BLaER1 treated with 17β-estradiol and CSF1 and Interleukin-3, amounts not matched to agents 10 nM and 100 nM (cell line): ENCODE results near the gene HDLBP.

Source experiments
- H3K27ac ChIP-seq, 11 experiments: shearing (Covaris generic); formaldehyde crosslinking; 2 replicates each; pipeline ENCODE4 v1.8.1; 2022
- H3K27me3 ChIP-seq, 11 experiments: shearing (Covaris generic); formaldehyde crosslinking; 2 replicates each; pipeline ENCODE4 v1.8.1; 2022
- H3K36me3 ChIP-seq, 11 experiments: shearing (Covaris generic); formaldehyde crosslinking; 2 replicates each; pipeline ENCODE4 v1.8.1; 2022
- H3K4me1 ChIP-seq, 10 experiments: shearing (Covaris generic); formaldehyde crosslinking; 2 replicates each; pipeline ENCODE4 v1.8.1; 2022
- H3K4me2 ChIP-seq, 11 experiments: shearing (Covaris generic); formaldehyde crosslinking; 2 replicates each; pipeline ENCODE4 v1.8.1; 2022
- H3K4me3 ChIP-seq, 10 experiments: shearing (Covaris generic); formaldehyde crosslinking; 2 replicates each; pipeline ENCODE4 v1.8.1; 2022
- H3K9ac ChIP-seq, 11 experiments: shearing (Covaris generic); formaldehyde crosslinking; 2 replicates each; pipeline ENCODE4 v1.8.1; 2022
- H3K9me3 ChIP-seq, 11 experiments: shearing (Covaris generic); formaldehyde crosslinking; replicated peaks in 1 of 11; 2 replicates each; pipeline ENCODE4 v1.8.1; 2022
- H4K20me1 ChIP-seq, 11 experiments: shearing (Covaris generic); formaldehyde crosslinking; 2 replicates each; pipeline ENCODE4 v1.8.1; 2022
- Cebpa-rat ChIP-seq, 11 experiments: shearing (Covaris generic); IDR thresholded peaks; 2 replicates each; pipeline ENCODE4 v1.8.1; 2022

Gene HDLBP

DNA sequence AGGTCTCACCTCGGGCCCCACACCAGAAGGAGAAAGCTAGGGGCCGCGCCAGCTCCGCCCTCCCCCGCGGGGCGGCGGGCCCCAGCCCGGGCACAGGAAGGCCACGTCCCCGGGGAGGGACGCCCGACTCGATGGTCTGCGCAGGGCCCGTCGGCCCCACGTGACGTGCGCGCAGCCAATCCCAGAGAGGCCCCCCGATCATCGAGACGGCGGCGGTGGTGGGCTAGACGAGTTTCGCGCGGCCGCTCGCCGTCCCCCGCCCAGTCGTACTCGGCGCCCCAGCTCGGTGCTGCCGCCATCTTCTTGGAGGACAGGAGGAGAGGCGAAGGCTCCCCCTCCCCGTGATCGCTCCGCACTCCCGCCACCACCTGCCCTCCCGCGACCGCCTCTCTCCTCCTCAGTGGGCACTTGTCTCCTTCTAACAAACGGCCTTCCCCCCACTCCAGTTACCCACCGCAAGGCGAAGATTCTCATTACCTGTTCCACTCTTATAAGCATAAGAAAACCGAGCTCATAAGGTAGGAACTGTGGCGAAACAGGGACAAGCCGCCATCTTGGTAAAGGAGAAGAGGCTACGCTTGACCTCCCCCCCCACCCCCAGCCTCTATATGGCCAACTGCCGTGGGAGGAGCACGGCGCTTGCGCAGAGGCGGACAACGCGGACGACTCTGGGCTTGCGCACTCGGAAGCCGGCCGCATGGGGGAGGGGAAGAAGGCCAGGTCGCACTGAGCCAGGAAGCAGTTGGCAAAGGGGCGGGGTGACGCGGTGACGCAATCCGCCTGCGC is at the start of gene HDLBP:
Gene HDLBP, minus strand, starts transcription at position 580 of the 786 bp plus-strand sequence. CDS start 48,803 bp downstream, outside the sequence.
- Histone ChIP-seq H4K20me1 (peaks cover 45 to 74% (median 60%) of the 10 kb centered on the region in 11 experiments), H3K4me3 (peak within 1 kb of the TSS; percentile 76 to 94 (median 80)), H3K36me3 (peaks cover 7 to 29% (median 17%) of the 10 kb centered on the region in 11 experiments; a peak in 20 of 22 replicates), H3K9ac (peak within 1 kb of the TSS; percentile 95 to 99 (median 97)), H3K4me1 (peaks cover 68 to 80% (median 78%) of the 10 kb centered on the region in 10 experiments), H3K27me3 (no peaks in the 10 kb centered on the region), H3K4me2 (peak within 1 kb of the TSS; percentile 82 to 98 (median 96)), H3K27ac (peak within 1 kb of the TSS; percentile 95 to 100 (median 99)), H3K9me3 (no peaks in the 10 kb centered on the region)
- peak in 4 of 11 experiments; percentile 22 to 72 (median 41); a peak in 6 of 22 replicates for TF ChIP-seq Cebpa-rat (IDR thresholded peaks at IDR 0.05)

GRCh38 chr2:241364781-241365180 is 49.3 kb upstream of the HDLBP start:
- Histone ChIP-seq H3K9me3 (no peaks in the 10 kb centered on the region), H3K4me2 (no peak overlapping the region), H3K36me3 (peaks cover 0 to 20% (median 9%) of the 10 kb centered on the region in 11 experiments; a peak in 8 of 22 replicates), H3K9ac (no peak overlapping the region), H3K27ac (no peak overlapping the region), H3K27me3 (no peaks in the 10 kb centered on the region), H3K4me1 (peaks cover 0 to 18% (median 9%) of the 10 kb centered on the region in 10 experiments; a peak in 10 of 20 replicates), H3K4me3 (no peak overlapping the region), H4K20me1 (peaks cover 41 to 96% (median 73%) of the 10 kb centered on the region in 11 experiments; a peak in 21 of 22 replicates)
- TF ChIP-seq Cebpa-rat (IDR thresholded peaks at IDR 0.05): no peak

GRCh38 chr2:241363426-241363825 is 48.0 kb upstream of the HDLBP start:
- H3K27ac ChIP-seq: no peak overlapping the region

GRCh38 chr2:241359481-241360045 is 44.1 kb upstream of the HDLBP start:
- no peak for TF ChIP-seq Cebpa-rat (IDR thresholded peaks at IDR 0.05)
- Histone ChIP-seq H3K9ac (no peak overlapping the region), H3K4me2 (peak overlapping the region in 6 of 11 experiments; percentile 90 to 98 (median 96); a peak in 8 of 22 replicates), H3K9me3 (no peaks in the 10 kb centered on the region), H3K27me3 (no peaks in the 10 kb centered on the region), H3K4me1 (peaks cover 26 to 41% (median 35%) of the 10 kb centered on the region in 10 experiments), H3K36me3 (peaks cover 7 to 23% (median 16%) of the 10 kb centered on the region in 11 experiments), H3K4me3 (no peak overlapping the region), H3K27ac (no peak overlapping the region), H4K20me1 (peaks cover 57 to 90% (median 84%) of the 10 kb centered on the region in 11 experiments; a peak in 21 of 22 replicates)

More at GRCh38 chr2:241363426-241363825, 48.0 kb upstream of the HDLBP start:
- Histone ChIP-seq H4K20me1 (peaks cover 51 to 96% (median 81%) of the 10 kb centered on the region in 11 experiments; a peak in 21 of 22 replicates), H3K36me3 (peaks cover 0 to 20% (median 9%) of the 10 kb centered on the region in 11 experiments; a peak in 8 of 22 replicates), H3K27me3 (no peaks in the 10 kb centered on the region), H3K4me1 (peaks cover 4 to 31% (median 17%) of the 10 kb centered on the region in 10 experiments; a peak in 18 of 20 replicates), H3K9me3 (no peaks in the 10 kb centered on the region), H3K9ac (no peak overlapping the region), H3K4me2 (no peak overlapping the region), H3K4me3 (no peak overlapping the region)
- no peak for TF ChIP-seq Cebpa-rat (IDR thresholded peaks at IDR 0.05)

DNA sequence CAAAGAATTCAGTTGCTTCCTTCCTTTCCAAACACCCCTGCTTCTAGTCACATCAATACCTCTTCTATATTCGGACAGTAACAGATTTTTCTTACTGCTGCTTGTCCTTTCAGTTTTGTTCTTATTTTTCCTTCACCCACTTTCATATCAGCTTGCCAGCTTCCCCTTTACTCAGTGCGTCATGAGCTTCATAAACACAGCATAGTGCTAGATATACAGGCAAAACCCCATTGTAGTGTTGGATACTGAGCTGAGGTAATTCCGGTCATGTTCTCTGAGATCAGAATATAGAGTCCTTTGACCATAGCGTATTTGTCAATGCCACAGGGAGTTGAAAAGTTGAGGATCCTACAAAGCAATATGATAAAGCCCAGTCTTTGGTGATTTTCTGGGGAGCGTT is 43.0 kb upstream of the HDLBP start:
- Histone ChIP-seq H4K20me1 (peaks cover 50 to 89% (median 81%) of the 10 kb centered on the region in 11 experiments; a peak in 21 of 22 replicates), H3K9me3 (no peaks in the 10 kb centered on the region), H3K9ac (peak overlapping the region in 4 of 11 experiments; percentile 9 to 93 (median 32); a peak in 4 of 22 replicates), H3K36me3 (peaks cover 15 to 26% (median 20%) of the 10 kb centered on the region in 11 experiments), H3K27me3 (no peaks in the 10 kb centered on the region), H3K4me1 (peaks cover 26 to 43% (median 35%) of the 10 kb centered on the region in 10 experiments), H3K4me2 (peak overlapping the region; percentile 88 to 99 (median 95)), H3K4me3 (peak overlapping the region in 3 of 10 experiments; percentile 19 to 86 (median 80); a peak in 5 of 20 replicates), H3K27ac (peak overlapping the region in 6 of 11 experiments; percentile 1 to 56 (median 22); a peak in 8 of 22 replicates)
- TF ChIP-seq Cebpa-rat (IDR thresholded peaks at IDR 0.05): no peak

- H3K9me3 ChIP-seq: no peaks in the 10 kb centered on the region
- TF ChIP-seq Cebpa-rat (IDR thresholded peaks at IDR 0.05): no peak
- H3K4me1 ChIP-seq: peaks cover 26 to 43% (median 35%) of the 10 kb centered on the region in 10 experiments
- peaks cover 23 to 28% (median 27%) of the 10 kb centered on the region in 11 experiments for H3K36me3 ChIP-seq
- peak overlapping the region in 1 of 11 experiments; percentile 34; a peak in 2 of 22 replicates for H3K27ac ChIP-seq
- H3K9ac ChIP-seq: peak overlapping the region in 8 of 11 experiments; percentile 9 to 95 (median 94); a peak in 11 of 22 replicates
- peak overlapping the region; percentile 80 to 95 (median 91); a peak in 16 of 20 replicates for H3K4me3 ChIP-seq
- H3K27me3 ChIP-seq: no peaks in the 10 kb centered on the region
- H4K20me1 ChIP-seq: peaks cover 42 to 89% (median 72%) of the 10 kb centered on the region in 11 experiments; a peak in 21 of 22 replicates
- H3K4me2 ChIP-seq: peak overlapping the region; percentile 88 to 99 (median 95)
Measured at GRCh38 chr2:241357531-241357930, 42.1 kb upstream of the HDLBP start.

GRCh38 chr2:241356871-241357260 is 41.4 kb upstream of the HDLBP start:
- H3K4me2 ChIP-seq: peak overlapping the region; percentile 88 to 99 (median 95)
- H4K20me1 ChIP-seq: peaks cover 40 to 88% (median 68%) of the 10 kb centered on the region in 11 experiments; a peak in 21 of 22 replicates
- no peaks in the 10 kb centered on the region for H3K9me3 ChIP-seq
- no peak for TF ChIP-seq Cebpa-rat (IDR thresholded peaks at IDR 0.05)
- peaks cover 30 to 34% (median 34%) of the 10 kb centered on the region in 11 experiments for H3K36me3 ChIP-seq
- H3K9ac ChIP-seq: peak overlapping the region; percentile 90 to 96 (median 93)
- H3K4me3 ChIP-seq: peak overlapping the region; percentile 80 to 95 (median 91)
- peaks cover 26 to 43% (median 35%) of the 10 kb centered on the region in 10 experiments for H3K4me1 ChIP-seq
- peak overlapping the region; percentile 81 to 91 (median 87) for H3K27ac ChIP-seq
- no peaks in the 10 kb centered on the region for H3K27me3 ChIP-seq

DNA sequence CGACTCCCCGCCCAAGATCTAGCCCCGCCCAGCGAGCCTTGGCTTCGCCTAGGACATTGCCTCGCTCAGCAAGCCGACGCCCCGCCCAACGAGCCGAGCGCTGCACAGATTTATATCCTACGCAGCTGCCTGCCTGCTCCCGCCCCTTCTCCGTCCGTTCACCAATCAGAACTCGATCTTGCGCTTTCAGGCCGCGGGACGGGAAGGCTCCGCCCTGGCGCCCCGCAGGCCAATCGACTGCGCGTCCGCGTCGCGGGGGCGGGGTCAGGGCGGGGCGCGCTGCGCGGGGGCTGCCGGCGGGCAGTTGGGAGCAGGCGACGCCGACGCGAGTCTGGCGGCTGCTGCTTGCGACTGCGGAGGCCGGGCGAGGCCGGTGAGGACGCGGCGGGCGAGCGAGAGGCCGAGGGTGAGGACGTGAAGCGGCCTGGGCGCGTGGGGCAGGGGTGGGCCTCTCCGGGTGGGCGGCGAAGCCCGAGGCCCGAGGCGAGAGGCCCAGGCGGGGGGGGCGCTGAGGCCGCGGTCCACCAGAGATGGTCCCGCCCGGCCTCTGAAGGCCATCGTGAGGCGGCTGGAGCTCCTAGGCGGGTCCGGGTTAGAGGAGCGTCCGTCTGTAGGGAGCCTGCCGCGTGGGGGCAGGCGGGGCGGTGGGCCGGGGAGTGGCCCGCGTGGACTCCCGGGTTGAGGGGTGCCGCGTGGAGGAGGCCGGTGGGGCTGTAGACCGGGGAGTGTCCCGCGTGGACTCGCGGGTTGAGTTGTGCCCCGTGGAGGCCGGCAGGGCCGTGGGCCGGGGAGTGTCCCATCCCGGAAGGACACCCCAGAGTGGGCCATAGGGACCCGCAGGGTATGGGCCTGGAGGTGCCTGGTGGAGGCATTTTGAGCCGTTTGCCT is 40.8 kb upstream of the HDLBP start, which contains the start of gene FARP2:
Gene FARP2, plus strand, starts transcription at position 303 of the 888 bp plus-strand sequence. CDS start 16,823 bp downstream, outside the sequence.
- no peaks in the 10 kb centered on the region for H3K27me3 ChIP-seq
- H3K4me2 ChIP-seq: peak within 1 kb of the TSS; percentile 88 to 99 (median 95)
- H3K9me3 ChIP-seq: no peaks in the 10 kb centered on the region
- peaks cover 36 to 41% (median 40%) of the 10 kb centered on the region in 11 experiments for H3K36me3 ChIP-seq
- H3K4me1 ChIP-seq: peaks cover 26 to 43% (median 35%) of the 10 kb centered on the region in 10 experiments
- H3K4me3 ChIP-seq: peak within 1 kb of the TSS; percentile 80 to 95 (median 91)
- no peak for TF ChIP-seq Cebpa-rat (IDR thresholded peaks at IDR 0.05)
- peak within 1 kb of the TSS; percentile 90 to 96 (median 93) for H3K9ac ChIP-seq
- H4K20me1 ChIP-seq: peaks cover 42 to 88% (median 67%) of the 10 kb centered on the region in 11 experiments; a peak in 21 of 22 replicates
- H3K27ac ChIP-seq: peak within 1 kb of the TSS; percentile 81 to 91 (median 87)
